K562 (cell line): Measurements from ENCODE around the gene PHTF2. TPM values are rescaled to one million over a fixed set of nuclear protein-coding genes. Genes with fewer than 3 reads are reported as not detected.

ENCODE experiments used
- ARHGAP35 ChIP-seq: fragments of 450-650 bp; IDR thresholded peaks from 2 replicates; pipeline ENCODE4 v1.6.1; 2018; ENCODE audit not compliant: partially characterized antibody
- EGR1 ChIP-seq: fragments of 450-650 bp; conservative IDR thresholded peaks from 2 replicates; pipeline ENCODE4 v1.6.1; 2017; ENCODE audit warnings: mild to moderate bottlenecking
- HDAC2 ChIP-seq: fragments of 450-650 bp; IDR thresholded peaks from 2 replicates; pipeline ENCODE4 v1.6.1; 2016; ENCODE audit warnings: mild to moderate bottlenecking
- HNRNPK ChIP-seq: fragments of 200-400 bp; formaldehyde crosslinking; IDR thresholded peaks from one replicate; pipeline ENCODE4 v1.6.1; 2018; ENCODE audit warnings: mild to moderate bottlenecking, low read depth, low read length; ENCODE audit not compliant: poor library complexity, severe bottlenecking
- JUND ChIP-seq, 2 experiments: IDR thresholded peaks; 2 replicates in 1 of 2; 3 replicates in 1 of 2; pipeline ENCODE4 v1.6.1; 2011; ENCODE audit warnings: borderline replicate concordance in 2 of 2, low read depth in 2 of 2, low read length in 2 of 2, improper control_type of control experiment in 1 of 2, missing biosample characterization in 1 of 2, missing genetic modification characterization in 1 of 2, missing genetic modification reagents in 1 of 2
- NR1H2 ChIP-seq: sonication (generic); formaldehyde crosslinking; IDR thresholded peaks from 2 replicates; pipeline ENCODE4 v1.4.0; 2020; ENCODE audit warnings: mild to moderate bottlenecking, missing genetic modification reagents
- PCBP1 ChIP-seq: fragments of 200-400 bp; formaldehyde crosslinking; IDR thresholded peaks from 2 replicates; pipeline ENCODE4 v1.6.1; 2018; ENCODE audit warnings: mild to moderate bottlenecking, low read depth, low read length; ENCODE audit not compliant: poor library complexity, severe bottlenecking
- PHB2 ChIP-seq: fragments of 450-650 bp; IDR thresholded peaks from 2 replicates; pipeline ENCODE4 v1.6.1; 2017; ENCODE audit warnings: low read depth
- POLR2G ChIP-seq: fragments of 200-400 bp; formaldehyde crosslinking; IDR thresholded peaks from 2 replicates; pipeline ENCODE4 v1.6.1; 2017; ENCODE audit warnings: low read depth, mild to moderate bottlenecking, antibody characterized with exemption, low read length, moderate library complexity
- SAFB2 ChIP-seq: fragments of 200-400 bp; formaldehyde crosslinking; IDR thresholded peaks from 2 replicates; pipeline ENCODE4 v1.6.1; 2018; ENCODE audit warnings: borderline replicate concordance, low read length, low read depth, moderate library complexity; ENCODE audit not compliant: severe bottlenecking
- SIRT6 ChIP-seq: IDR thresholded peaks from one replicate; pipeline ENCODE4 v1.6.1; 2012; ENCODE audit warnings: low read depth, mild to moderate bottlenecking, control low read depth, inconsistent platforms, low read length, moderate library complexity
- SMARCE1 ChIP-seq: fragments of 450-650 bp; IDR thresholded peaks from 2 replicates; pipeline ENCODE4 v1.7.1; 2016; ENCODE audit warnings: mild to moderate bottlenecking
- STAG1 ChIP-seq: sonication (generic); formaldehyde crosslinking; IDR thresholded peaks from 2 replicates; pipeline ENCODE4 v1.5.0; 2020; ENCODE audit warnings: missing genetic modification reagents, borderline replicate concordance
- TCF3 ChIP-seq: sonication (generic); formaldehyde crosslinking; IDR thresholded peaks from 2 replicates; pipeline ENCODE4 v1.4.0; 2020; ENCODE audit warnings: mild to moderate bottlenecking, missing genetic modification reagents
- ZNF644 ChIP-seq: fragments of 200-800 bp; sonication (Bioruptor generic); IDR thresholded peaks from 2 replicates; pipeline ENCODE4 v1.6.1; 2016; ENCODE audit warnings: low read depth, missing genetic modification characterization, missing compliant biosample characterization
- polyA plus RNA-seq, 8 experiments: library from polyadenylated mRNA; depleted of rRNA in 4 of 8; stranded (reverse) in 5 of 8; unstranded in 3 of 8; fragments of >200 nt; fragmentation: Nextera tagmentation in 2 of 8; fragmentation: Illumina TruSeq in 1 of 8; extraction: Ambion mirVana in 2 of 8; extraction: Trizol in 1 of 8; gene quantifications; 2 replicates each; pipeline versions ENCODE4 v1.2.1 to v1.2.3, GENCODE V29; 2011 to 2014; ENCODE audit warnings: inconsistent platforms in 1 of 8, missing spikeins in 1 of 8
- total RNA-seq, 7 experiments: library from RNA; depleted of rRNA in 6 of 7; stranded (reverse); fragments of >200 nt in 6 of 7; fragmentation: Illumina TruSeq in 2 of 7; extraction: Trizol in 2 of 7; gene quantifications; 2 replicates each; pipeline versions ENCODE4 v1.2.1 to v1.2.3, GENCODE V29; 2011 to 2021; ENCODE audit warnings: low replicate concordance in 1 of 7
- TF ChIP-seq, protein P1 (sequence below): sonication (generic); formaldehyde crosslinking; IDR thresholded peaks from 2 replicates; pipeline ENCODE4 v1.9.0; 2022; ENCODE audit warnings: mild to moderate bottlenecking, missing genetic modification reagents
- TF ChIP-seq, protein P2 (sequence below): sonication (generic); formaldehyde crosslinking; IDR thresholded peaks from 2 replicates; pipeline ENCODE4 v1.8.0; 2022; ENCODE audit warnings: mild to moderate bottlenecking, missing genetic modification reagents
- TF ChIP-seq, protein P3 (sequence below): fragments of 450-650 bp; conservative IDR thresholded peaks from 2 replicates; pipeline ENCODE4 v1.6.1; 2016; ENCODE audit warnings: missing genetic modification characterization, low read depth, mild to moderate bottlenecking, missing compliant biosample characterization, moderate library complexity
- TF ChIP-seq, protein P4 (sequence below): fragments of 250-450 bp; sonication (Bioruptor Pico); IDR thresholded peaks from 2 replicates; pipeline ENCODE4 v1.6.1; 2021; ENCODE audit warnings: mild to moderate bottlenecking
- TF ChIP-seq, protein P5 (sequence below), 2 experiments: IDR thresholded peaks in 1 of 2; conservative IDR thresholded peaks in 1 of 2; 2 replicates each; pipeline ENCODE4 v1.6.1; 2016; ENCODE audit warnings: low read depth in 2 of 2, mild to moderate bottlenecking in 1 of 2, missing compliant biosample characterization in 1 of 2, missing genetic modification characterization in 1 of 2, moderate library complexity in 1 of 2
- TF ChIP-seq, protein P6 (sequence below): fragments of 450-650 bp; IDR thresholded peaks from one replicate; pipeline ENCODE4 v1.6.1; 2018; ENCODE audit warnings: mild to moderate bottlenecking, moderate library complexity; ENCODE audit not compliant: partially characterized antibody

The PHTF2 gene
- total and polyA plus RNA-seq, 9 of the 15 experiments (the other 6 are each of a cell fraction or from before 2014, with no cell fraction given), result 17.9 to 43.6 (median 25.4) TPM

DNA sequence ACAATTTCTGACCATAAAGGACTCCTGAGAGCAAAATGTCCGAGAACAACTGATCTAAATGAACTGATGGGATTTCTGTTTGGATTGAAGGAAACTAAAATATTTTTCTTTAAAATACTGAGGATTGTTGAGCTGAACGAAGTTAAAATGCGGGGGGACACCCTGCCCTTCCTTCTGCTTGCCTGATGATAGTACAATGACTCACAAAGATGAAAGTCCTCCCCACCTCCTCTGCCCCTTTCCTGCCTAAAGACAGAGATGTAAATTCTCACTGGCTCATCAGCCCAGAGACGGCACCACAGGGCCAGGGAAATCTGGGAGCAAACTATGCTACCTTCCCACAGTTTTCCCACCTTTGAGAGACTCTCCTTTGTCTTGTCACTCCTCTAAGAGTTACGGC lies 180.6 kb downstream of the PHTF2 start (continued):
- TF ChIP-seq, protein P1, sequence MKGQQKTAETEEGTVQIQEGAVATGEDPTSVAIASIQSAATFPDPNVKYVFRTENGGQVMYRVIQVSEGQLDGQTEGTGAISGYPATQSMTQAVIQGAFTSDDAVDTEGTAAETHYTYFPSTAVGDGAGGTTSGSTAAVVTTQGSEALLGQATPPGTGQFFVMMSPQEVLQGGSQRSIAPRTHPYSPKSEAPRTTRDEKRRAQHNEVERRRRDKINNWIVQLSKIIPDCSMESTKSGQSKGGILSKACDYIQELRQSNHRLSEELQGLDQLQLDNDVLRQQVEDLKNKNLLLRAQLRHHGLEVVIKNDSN (CRISPR knock-in tag), result no peak
- TF ChIP-seq, protein P2, sequence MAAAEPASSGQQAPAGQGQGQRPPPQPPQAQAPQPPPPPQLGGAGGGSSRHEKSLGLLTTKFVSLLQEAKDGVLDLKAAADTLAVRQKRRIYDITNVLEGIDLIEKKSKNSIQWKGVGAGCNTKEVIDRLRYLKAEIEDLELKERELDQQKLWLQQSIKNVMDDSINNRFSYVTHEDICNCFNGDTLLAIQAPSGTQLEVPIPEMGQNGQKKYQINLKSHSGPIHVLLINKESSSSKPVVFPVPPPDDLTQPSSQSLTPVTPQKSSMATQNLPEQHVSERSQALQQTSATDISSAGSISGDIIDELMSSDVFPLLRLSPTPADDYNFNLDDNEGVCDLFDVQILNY (CRISPR knock-in tag), result no peak
- no peak for TF ChIP-seq HNRNPK
- TF ChIP-seq, protein P3, sequence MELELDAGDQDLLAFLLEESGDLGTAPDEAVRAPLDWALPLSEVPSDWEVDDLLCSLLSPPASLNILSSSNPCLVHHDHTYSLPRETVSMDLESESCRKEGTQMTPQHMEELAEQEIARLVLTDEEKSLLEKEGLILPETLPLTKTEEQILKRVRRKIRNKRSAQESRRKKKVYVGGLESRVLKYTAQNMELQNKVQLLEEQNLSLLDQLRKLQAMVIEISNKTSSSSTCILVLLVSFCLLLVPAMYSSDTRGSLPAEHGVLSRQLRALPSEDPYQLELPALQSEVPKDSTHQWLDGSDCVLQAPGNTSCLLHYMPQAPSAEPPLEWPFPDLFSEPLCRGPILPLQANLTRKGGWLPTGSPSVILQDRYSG (tag), result no peak
- TF ChIP-seq EGR1, result 0 out of 2 replicates have a peak, but pooled peaks have one; percentile 9
- peak; percentile 78 for TF ChIP-seq JUND (IDR thresholded peaks at IDR 0.05; ENCODE audit: borderline replicate concordance, low read depth, low read length)
- no peak for TF ChIP-seq JUND (tag; IDR thresholded peaks at IDR 0.05; ENCODE audit: borderline replicate concordance, low read depth, low read length)
- TF ChIP-seq, protein P4, sequence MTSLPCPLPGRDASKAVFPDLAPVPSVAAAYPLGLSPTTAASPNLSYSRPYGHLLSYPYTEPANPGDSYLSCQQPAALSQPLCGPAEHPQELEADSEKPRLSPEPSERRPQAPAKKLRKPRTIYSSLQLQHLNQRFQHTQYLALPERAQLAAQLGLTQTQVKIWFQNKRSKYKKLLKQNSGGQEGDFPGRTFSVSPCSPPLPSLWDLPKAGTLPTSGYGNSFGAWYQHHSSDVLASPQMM (CRISPR knock-in tag), result no peak
- TF ChIP-seq PCBP1, result no peak
- TF ChIP-seq ZNF644 (tag), result no peak
- no peak for TF ChIP-seq SAFB2
- no peak for TF ChIP-seq STAG1 (CRISPR knock-in tag)
- TF ChIP-seq, protein P5, sequence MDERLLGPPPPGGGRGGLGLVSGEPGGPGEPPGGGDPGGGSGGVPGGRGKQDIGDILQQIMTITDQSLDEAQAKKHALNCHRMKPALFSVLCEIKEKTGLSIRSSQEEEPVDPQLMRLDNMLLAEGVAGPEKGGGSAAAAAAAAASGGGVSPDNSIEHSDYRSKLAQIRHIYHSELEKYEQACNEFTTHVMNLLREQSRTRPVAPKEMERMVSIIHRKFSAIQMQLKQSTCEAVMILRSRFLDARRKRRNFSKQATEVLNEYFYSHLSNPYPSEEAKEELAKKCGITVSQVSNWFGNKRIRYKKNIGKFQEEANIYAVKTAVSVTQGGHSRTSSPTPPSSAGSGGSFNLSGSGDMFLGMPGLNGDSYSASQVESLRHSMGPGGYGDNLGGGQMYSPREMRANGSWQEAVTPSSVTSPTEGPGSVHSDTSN (CRISPR knock-in tag; IDR thresholded peaks at IDR 0.05; ENCODE audit: low read depth), result no peak
- TF ChIP-seq, protein P5 (tag; conservative IDR thresholded peaks at IDR 0.05; ENCODE audit: low read depth), result no peak
- TF ChIP-seq POLR2G, result no peak
- peak; percentile 62 for TF ChIP-seq TCF3 (CRISPR knock-in tag)
- no peak for TF ChIP-seq ARHGAP35
- TF ChIP-seq, protein P6, sequence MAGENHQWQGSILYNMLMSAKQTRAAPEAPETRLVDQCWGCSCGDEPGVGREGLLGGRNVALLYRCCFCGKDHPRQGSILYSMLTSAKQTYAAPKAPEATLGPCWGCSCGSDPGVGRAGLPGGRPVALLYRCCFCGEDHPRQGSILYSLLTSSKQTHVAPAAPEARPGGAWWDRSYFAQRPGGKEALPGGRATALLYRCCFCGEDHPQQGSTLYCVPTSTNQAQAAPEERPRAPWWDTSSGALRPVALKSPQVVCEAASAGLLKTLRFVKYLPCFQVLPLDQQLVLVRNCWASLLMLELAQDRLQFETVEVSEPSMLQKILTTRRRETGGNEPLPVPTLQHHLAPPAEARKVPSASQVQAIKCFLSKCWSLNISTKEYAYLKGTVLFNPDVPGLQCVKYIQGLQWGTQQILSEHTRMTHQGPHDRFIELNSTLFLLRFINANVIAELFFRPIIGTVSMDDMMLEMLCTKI, result no peak
- no peak for TF ChIP-seq HDAC2
- peak; percentile 76; the same call in 1 of the 2 replicates for TF ChIP-seq SMARCE1
- TF ChIP-seq NR1H2 (CRISPR knock-in tag), result no peak
- no peak for TF ChIP-seq SIRT6
- no peak for TF ChIP-seq PHB2
